Stimulated activated CD8-positive, alpha-beta memory T cell treated with anti-CD3 and anti-CD28 coated beads, Interleukin-15, amount 100 ng/mL, for 4 hours (primary cell): ENCODE data around the gene INSR.
"Not testable (repeated sequence)": the region's sequence is repeated elsewhere in the genome, so short reads cannot be mapped to it uniquely, and the experiment has no call there.

Source experiments
- DNase-seq, 2 donors: peaks; one replicate each; pipeline ENCODE4 v3.0.0-alpha.2; 2020; ENCODE audit warnings: low read depth in 2 of 2

The INSR gene

DNA sequence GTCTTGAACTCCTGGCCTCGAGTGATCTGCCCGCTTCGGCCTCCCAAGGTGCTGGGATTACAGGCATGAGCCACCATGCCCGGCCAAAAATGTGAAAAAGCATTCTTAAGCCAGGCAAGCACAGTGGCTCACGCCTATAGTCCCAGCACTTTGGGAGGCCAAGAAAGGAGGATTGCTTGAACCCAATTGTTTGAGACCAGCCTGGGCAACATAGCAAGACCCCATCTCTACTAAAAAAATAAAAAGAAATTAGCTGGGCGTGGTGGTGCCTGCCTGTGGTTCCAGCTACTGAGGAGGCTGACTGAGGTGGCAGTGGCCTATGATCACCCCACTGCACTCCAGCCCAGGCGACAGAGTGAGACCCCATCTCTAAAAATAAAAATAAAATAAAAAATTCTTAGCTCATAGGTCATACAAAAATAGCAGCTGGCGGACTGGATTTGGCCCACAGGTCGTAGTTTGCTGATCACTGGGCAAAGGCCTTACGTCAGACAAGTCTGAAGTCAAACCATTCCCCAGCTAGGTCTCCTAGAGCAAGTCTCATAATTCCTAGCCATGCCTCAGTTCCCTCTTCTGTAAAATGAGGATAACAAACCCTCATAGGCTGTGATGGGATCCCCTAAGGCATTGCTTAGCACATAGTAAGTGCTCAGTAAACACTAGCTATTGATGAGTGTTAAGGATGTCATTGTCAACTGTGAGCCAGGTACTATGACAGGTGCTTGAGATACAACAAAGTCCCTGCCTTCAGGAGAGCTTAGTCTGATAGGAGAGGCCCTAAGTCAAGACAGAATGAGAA, 36.0 kb downstream of the INSR start:
- DNase-seq = no peak

GRCh38 chr19:7257148-7258040, 36.8 kb downstream of the INSR start:
- no peak for DNase-seq

DNA sequence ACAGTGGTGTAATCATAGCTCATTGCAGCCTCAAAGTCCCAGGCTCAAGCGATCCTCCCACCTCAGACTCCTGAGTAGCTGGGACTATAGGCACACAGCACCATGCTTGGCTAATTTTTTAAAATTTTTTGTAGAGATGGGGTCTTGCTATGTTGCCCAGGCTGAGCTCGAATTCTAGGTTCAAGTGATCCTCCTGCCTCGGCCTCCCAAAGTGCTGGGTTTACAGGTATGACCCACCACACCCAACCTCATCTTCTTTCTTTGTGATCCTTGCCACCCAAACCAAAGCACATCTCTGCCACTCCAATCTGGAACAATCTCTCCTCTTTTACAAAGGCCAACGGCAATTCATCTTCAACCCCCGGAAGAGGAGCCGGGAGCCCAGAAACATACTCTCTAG, 38.6 kb downstream of the INSR start:
- no peak for DNase-seq

DNA sequence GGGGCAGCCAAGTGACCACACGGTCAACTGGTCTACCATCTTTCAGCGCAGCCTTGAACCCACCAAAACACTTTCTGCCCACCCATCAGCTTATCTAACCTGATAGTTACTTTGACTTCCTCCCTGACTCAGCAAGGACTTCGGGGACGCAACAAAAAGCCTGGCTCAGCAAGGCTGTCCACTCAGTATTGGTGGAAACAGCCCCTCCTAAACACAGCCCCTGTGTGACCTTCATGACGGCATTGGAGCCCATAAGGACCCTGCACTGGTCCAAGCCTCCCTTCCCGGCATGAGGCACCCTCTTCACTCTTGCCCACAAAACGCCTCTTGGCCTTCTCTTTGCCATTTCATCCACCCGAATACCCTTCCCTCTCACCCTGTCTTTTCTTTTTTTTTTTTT, 39.1 kb downstream of the INSR start:
- no peak for DNase-seq

DNA sequence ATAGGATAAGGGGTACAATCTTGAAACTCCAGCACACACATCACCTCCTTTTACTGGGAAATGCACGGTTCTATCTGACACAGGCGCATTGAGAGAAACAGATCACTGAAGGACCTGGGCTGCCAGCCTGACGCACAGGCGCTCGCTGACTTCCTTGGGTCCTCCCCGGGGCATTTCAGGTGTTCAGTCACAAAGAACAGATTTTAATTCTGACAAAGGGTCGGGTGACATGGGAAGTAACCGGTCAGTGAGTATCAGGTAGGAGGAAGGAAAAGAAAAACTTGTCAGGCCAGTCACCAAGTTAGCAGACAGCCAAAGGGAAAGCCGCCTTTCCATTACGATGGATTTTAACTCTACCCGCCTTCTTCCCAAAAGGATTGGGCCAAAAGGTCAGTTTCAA, 39.6 kb downstream of the INSR start:
- DNase-seq = no peak

GRCh38 chr19:7252364-7252763, 41.9 kb downstream of the INSR start:
- DNase-seq = no peak

DNA sequence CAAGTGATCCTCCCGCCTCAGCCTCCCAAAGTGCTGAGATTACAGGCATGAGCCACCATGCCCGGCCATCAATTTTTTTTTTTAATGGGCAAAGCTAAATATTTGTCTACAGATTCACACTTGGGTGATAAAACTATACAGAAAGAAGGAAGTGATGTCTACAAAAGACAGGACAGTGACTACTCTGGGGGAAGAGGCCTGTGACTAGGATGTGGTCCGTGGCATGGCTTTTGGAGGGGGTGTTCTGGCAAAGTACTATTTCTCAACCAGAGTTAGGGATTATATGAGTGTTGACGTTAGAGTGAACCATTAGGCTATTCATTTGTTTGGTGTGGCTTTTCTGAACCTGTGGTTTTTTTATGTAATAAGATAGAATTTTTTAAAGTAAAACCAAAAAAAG, 42.7 kb downstream of the INSR start:
- no peak for DNase-seq

DNA sequence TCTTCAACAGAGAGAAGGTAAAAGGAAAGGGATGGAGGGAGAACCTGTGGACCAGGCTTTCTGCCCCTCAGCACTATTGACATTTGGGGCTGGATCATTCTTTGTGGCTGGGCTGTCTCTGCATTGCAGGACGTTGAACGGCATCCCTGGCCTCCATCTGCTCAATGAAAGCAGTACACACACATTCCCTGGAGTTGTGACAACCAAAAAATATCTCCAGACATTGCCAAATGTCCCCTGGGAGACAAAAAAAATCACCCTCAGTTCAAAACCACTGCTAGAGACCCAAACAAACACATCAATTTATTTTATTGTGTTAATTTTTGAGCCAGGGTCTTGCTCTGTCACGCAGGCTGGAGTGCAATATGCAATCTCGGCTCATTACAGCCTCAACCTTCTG, 43.3 kb downstream of the INSR start:
- DNase-seq = no peak

GRCh38 chr19:7250057-7250596, 44.1 kb downstream of the INSR start:
- DNase-seq = no peak

GRCh38 chr19:7247155-7247554, 47.1 kb downstream of the INSR start:
- DNase-seq = no peak

DNA sequence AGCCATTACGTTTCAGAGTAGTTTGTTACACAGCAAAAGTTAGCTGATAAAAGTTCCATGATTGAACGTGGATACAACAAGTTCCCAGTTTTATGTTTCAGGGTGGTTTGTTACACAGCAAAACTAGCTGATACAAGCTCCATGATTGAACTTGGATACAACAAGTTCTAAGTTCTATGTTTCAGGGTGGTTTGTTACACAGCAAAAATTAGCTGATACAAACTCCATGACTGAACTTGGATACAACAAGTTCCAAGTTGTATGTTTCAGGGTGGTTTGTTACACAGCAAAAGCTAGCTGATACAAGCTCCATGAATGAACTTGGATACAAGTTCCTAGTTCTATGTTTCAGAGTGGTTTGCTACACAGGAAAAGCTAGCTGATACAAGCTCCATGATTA, 47.6 kb downstream of the INSR start:
- no peak for DNase-seq

GRCh38 chr19:7242601-7243258, 51.5 kb downstream of the INSR start:
- no peak for DNase-seq

GRCh38 chr19:7238051-7238450, 56.2 kb downstream of the INSR start:
- no peak for DNase-seq

GRCh38 chr19:7236153-7236552, 58.1 kb downstream of the INSR start:
- no peak for DNase-seq

DNA sequence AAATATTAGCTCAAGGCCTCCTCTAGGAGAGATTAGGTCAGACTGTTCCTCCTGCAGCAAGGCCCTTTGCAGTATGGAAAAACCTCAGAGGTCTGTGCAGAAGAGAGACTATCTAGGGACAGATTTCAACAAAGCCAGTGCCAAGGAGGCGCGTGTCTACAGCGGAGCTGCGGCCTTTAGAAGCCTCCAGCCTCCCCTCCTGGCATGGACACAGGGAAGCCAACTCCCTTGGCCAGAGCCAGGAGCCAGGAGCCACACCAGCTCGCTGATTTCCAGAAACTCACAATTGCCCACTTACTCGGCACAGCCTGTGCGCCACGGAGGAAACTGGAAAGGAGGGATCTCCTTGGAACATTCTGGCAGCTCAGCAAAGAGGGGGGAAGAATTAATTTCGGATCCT, 63.4 kb downstream of the INSR start:
- DNase-seq = no peak

GRCh38 chr19:7229735-7230134, 64.5 kb downstream of the INSR start:
- DNase-seq = no peak

- no peak for DNase-seq
Measured at GRCh38 chr19:7228935-7229541, 65.2 kb downstream of the INSR start.

- no peak for DNase-seq
Measured at GRCh38 chr19:7227735-7228134, 66.5 kb downstream of the INSR start.

- DNase-seq = not testable (repeated sequence)
Measured at GRCh38 chr19:7227149-7227548, 67.1 kb downstream of the INSR start.

DNA sequence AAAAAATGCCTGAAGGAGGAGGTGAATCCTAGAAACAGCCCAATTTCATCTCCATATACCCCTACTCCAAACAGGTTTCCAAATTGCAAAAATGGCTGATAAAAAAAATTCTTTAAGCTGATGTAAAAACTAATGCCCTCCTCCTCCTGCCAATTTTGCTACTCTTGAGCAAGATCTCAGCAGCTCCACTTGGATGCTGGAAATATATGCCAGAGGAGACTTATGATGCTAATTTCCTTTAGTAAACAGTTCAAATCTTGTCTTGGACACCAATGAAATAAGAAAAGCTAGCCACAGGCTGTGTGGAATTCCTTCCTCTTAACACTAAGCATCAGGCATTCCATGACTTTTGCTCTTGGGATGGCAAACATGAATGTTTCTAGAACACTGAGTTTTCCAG, 67.5 kb downstream of the INSR start:
- DNase-seq = no peak

DNA sequence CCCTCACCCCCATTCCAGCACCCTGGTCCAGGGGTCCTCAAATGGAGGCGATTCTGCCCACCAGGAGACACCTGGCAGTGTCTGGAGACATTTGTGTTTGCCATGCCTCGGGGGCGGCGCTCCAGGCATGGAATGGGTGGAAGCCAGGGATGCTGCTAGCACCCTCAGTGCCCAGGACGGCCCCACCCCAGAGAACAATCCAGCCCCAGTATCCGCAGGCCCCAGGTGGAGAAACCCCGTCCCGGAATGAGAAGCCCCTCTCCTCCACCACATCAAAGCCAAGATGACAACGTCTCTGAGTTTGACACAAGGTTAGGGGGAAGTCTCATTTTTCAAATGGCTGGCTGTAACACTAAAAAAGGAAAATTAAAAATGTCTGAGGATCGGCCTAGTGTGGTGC, 68.5 kb downstream of the INSR start:
- DNase-seq = no peak

GRCh38 chr19:7224995-7225394, 69.2 kb downstream of the INSR start:
- DNase-seq = no peak
